Measurements from ENCODE around the gene ATXN7L1.
A peak's percentile ranks its signal among the peaks of the same experiment; 100 is the strongest.

Gene ATXN7L1

GRCh38 chr7:105839266-105839665 is 37.1 kb downstream of the ATXN7L1 start:
- H3K27ac ChIP-seq (ENCODE audit: low read depth, low read length), result no peak overlapping the region
- H3K79me2 ChIP-seq (ENCODE audit: control insufficient read depth, insufficient read depth, low read length, unreplicated experiment), result no peaks in the 10 kb centered on the region
- no peaks in the 10 kb centered on the region for H3K27me3 ChIP-seq (ENCODE audit: insufficient read depth, low read length)
- peaks cover 6% of the 10 kb centered on the region; the same call in 1 of the 2 replicates for H3K36me3 ChIP-seq (ENCODE audit: insufficient read depth, low read length)
- H3K4me3 ChIP-seq (ENCODE audit: low read depth, low read length), result no peak overlapping the region
- H2AFZ ChIP-seq (ENCODE audit: low read length, unreplicated experiment), result no peak overlapping the region
- peaks cover 12% of the 10 kb centered on the region for H3K4me1 ChIP-seq (ENCODE audit: control insufficient read depth, insufficient read depth, low read length, unreplicated experiment)

GRCh38 chr7:105838627-105839231 is 37.7 kb downstream of the ATXN7L1 start:
- Histone ChIP-seq H3K27me3 (ENCODE audit: insufficient read depth, low read length) (no peaks in the 10 kb centered on the region), H3K4me3 (ENCODE audit: low read depth, low read length) (no peak overlapping the region), H2AFZ (ENCODE audit: low read length, unreplicated experiment) (no peak overlapping the region), H3K36me3 (ENCODE audit: insufficient read depth, low read length) (peaks cover under 1% of the 10 kb centered on the region; the same call in 1 of the 2 replicates), H3K27ac (ENCODE audit: low read depth, low read length) (no peak overlapping the region), H3K79me2 (ENCODE audit: control insufficient read depth, insufficient read depth, low read length, unreplicated experiment) (no peaks in the 10 kb centered on the region), H3K4me1 (ENCODE audit: control insufficient read depth, insufficient read depth, low read length, unreplicated experiment) (peaks cover 12% of the 10 kb centered on the region)

DNA sequence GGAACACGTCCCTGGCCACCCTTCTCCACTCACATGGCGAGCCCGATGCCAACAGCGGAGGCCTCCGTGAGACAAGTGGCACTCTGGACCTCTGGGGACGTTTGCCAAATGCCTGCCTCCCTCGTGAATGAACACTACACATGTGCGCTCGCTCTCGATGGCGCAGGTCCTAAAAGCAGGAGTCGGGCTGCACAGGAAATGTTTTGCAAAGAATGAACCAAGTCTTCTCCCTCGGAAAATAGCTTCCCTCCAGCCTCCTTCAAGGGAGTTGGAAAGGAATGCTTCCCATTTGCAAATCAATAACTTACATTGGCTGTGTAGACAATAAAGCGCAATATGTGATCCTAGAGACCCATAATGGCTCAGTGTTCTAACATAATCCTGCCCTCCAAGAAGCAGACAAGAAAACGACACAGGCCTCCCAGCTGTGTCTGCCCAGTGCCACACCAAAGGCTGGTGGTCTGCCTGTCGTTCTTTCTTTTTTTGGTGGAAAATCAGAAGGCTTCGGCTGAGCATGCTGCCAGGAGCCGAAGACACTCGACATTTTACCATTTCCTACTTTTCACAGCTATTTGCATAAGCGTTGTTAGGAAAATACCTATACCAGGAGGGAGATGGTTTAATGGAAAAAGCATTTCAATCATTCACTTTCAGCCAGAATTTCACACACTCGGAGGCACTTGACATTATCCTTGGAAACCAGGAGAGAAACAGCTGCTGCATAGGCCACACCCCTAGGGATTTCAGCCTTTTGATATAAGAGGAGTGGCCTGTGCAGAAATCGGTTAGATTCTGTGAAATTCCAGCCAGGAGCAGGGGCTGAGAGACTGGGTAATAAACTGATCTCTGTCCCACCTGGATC is 38.4 kb downstream of the ATXN7L1 start:
- H3K4me3 ChIP-seq (ENCODE audit: low read depth, low read length), result no peak overlapping the region
- no peaks in the 10 kb centered on the region for H3K79me2 ChIP-seq (ENCODE audit: control insufficient read depth, insufficient read depth, low read length, unreplicated experiment)
- H2AFZ ChIP-seq (ENCODE audit: low read length, unreplicated experiment), result no peak overlapping the region
- H3K27ac ChIP-seq (ENCODE audit: low read depth, low read length), result no peak overlapping the region
- H3K27me3 ChIP-seq (ENCODE audit: insufficient read depth, low read length), result no peaks in the 10 kb centered on the region
- peaks cover 12% of the 10 kb centered on the region for H3K4me1 ChIP-seq (ENCODE audit: control insufficient read depth, insufficient read depth, low read length, unreplicated experiment)
- no peaks in the 10 kb centered on the region for H3K36me3 ChIP-seq (ENCODE audit: insufficient read depth, low read length)

DNA sequence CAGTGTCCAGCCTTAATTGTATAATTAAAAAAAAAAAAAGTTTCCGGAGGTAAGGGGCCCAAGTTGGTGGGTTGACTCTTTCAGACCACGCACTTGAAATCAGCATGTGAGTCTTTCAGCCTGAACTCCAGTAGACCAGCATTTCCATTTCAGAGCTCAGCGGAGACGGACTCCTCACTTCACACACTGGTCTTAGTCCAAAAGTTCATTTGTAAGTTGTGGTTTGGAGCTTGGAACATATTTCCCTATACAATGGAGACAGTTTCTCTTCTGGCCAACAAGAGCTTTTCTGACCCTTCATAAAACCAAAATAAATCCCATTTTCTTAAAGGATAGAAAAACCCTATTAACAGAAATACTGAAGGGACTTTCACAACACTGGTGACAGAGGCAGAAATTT is 41.0 kb downstream of the ATXN7L1 start:
- Histone ChIP-seq H3K36me3 (ENCODE audit: insufficient read depth, low read length) (no peaks in the 10 kb centered on the region), H3K79me2 (ENCODE audit: control insufficient read depth, insufficient read depth, low read length, unreplicated experiment) (no peaks in the 10 kb centered on the region), H2AFZ (ENCODE audit: low read length, unreplicated experiment) (no peak overlapping the region), H3K4me3 (ENCODE audit: low read depth, low read length) (no peak overlapping the region), H3K27me3 (ENCODE audit: insufficient read depth, low read length) (no peaks in the 10 kb centered on the region), H3K27ac (ENCODE audit: low read depth, low read length) (no peak overlapping the region), H3K4me1 (ENCODE audit: control insufficient read depth, insufficient read depth, low read length, unreplicated experiment) (peaks cover 35% of the 10 kb centered on the region)

- H3K4me1 ChIP-seq (ENCODE audit: control insufficient read depth, insufficient read depth, low read length, unreplicated experiment), result peaks cover 46% of the 10 kb centered on the region
- H3K4me3 ChIP-seq (ENCODE audit: low read depth, low read length), result no peak overlapping the region
- H2AFZ ChIP-seq (ENCODE audit: low read length, unreplicated experiment), result no peak overlapping the region
- H3K27ac ChIP-seq (ENCODE audit: low read depth, low read length), result peak overlapping the region; percentile 85
- no peaks in the 10 kb centered on the region for H3K36me3 ChIP-seq (ENCODE audit: insufficient read depth, low read length)
- H3K27me3 ChIP-seq (ENCODE audit: insufficient read depth, low read length), result no peaks in the 10 kb centered on the region
- H3K79me2 ChIP-seq (ENCODE audit: control insufficient read depth, insufficient read depth, low read length, unreplicated experiment), result peaks cover 2% of the 10 kb centered on the region
These were observed 44.4 kb downstream of the ATXN7L1 start for GRCh38 chr7:105831824-105832535.

DNA sequence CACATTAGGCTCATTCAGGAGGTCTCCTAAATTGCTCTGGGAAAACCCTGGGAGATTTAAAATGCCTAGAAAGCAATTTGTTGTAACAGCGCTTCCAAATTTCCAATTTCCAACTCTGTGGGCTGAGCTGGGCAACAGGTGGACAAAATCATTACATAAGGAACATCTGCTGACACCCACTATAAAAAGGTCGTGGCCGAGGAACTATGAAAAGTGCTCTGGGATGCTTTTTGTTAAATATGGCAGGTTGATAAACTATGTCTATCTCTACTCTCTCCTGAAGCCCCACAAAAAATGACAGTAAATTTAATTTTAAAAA is 45.1 kb downstream of the ATXN7L1 start:
- H3K4me1 ChIP-seq (ENCODE audit: control insufficient read depth, insufficient read depth, low read length, unreplicated experiment), result peaks cover 53% of the 10 kb centered on the region
- no peaks in the 10 kb centered on the region for H3K36me3 ChIP-seq (ENCODE audit: insufficient read depth, low read length)
- peak overlapping the region; percentile 85 for H3K27ac ChIP-seq (ENCODE audit: low read depth, low read length)
- H3K79me2 ChIP-seq (ENCODE audit: control insufficient read depth, insufficient read depth, low read length, unreplicated experiment), result peaks cover 4% of the 10 kb centered on the region
- H3K27me3 ChIP-seq (ENCODE audit: insufficient read depth, low read length), result no peaks in the 10 kb centered on the region
- no peak overlapping the region for H2AFZ ChIP-seq (ENCODE audit: low read length, unreplicated experiment)
- no peak overlapping the region for H3K4me3 ChIP-seq (ENCODE audit: low read depth, low read length)

GRCh38 chr7:105830405-105831301 is 45.7 kb downstream of the ATXN7L1 start:
- Histone ChIP-seq H3K27me3 (ENCODE audit: insufficient read depth, low read length) (no peaks in the 10 kb centered on the region), H3K36me3 (ENCODE audit: insufficient read depth, low read length) (no peaks in the 10 kb centered on the region), H2AFZ (ENCODE audit: low read length, unreplicated experiment) (no peak overlapping the region), H3K79me2 (ENCODE audit: control insufficient read depth, insufficient read depth, low read length, unreplicated experiment) (peaks cover 4% of the 10 kb centered on the region), H3K4me3 (ENCODE audit: low read depth, low read length) (peak overlapping the region; percentile 42; the same call in 1 of the 2 replicates), H3K4me1 (ENCODE audit: control insufficient read depth, insufficient read depth, low read length, unreplicated experiment) (peaks cover 59% of the 10 kb centered on the region), H3K27ac (ENCODE audit: low read depth, low read length) (peak overlapping the region; percentile 95)

DNA sequence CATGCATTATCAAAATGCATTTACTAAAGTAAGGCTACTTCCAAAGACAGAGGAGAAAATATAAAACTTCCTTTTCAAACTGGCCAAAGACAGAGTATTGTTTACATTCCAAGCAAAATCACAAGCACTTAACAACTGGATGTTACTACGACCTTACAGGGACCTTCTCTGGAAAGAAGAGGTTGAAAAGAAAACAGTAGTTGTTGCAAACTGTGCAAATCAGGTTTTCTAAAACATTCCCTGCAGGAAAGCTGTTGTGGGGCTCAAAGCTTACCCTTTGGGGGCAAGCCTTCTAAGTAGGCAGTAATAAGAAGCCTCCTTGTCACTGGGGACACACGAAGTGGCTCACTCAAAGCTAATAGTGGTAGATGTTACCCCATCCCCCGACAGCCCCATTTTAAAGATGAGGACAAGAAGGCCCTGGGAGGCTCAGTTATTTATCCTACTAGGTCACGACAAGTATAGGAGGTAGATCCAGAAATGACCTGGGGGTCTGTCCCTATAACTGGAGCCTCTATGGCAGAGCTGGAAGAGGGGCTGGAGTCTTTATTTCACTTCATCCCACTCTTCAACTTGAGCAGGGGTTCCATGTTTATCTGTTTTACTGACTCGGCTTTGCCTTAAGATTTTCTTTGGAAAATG is 46.6 kb downstream of the ATXN7L1 start:
- Histone ChIP-seq H3K4me1 (ENCODE audit: control insufficient read depth, insufficient read depth, low read length, unreplicated experiment) (peaks cover 64% of the 10 kb centered on the region), H3K27ac (ENCODE audit: low read depth, low read length) (peak overlapping the region; percentile 95), H2AFZ (ENCODE audit: low read length, unreplicated experiment) (peak overlapping the region; percentile 39)

DNA sequence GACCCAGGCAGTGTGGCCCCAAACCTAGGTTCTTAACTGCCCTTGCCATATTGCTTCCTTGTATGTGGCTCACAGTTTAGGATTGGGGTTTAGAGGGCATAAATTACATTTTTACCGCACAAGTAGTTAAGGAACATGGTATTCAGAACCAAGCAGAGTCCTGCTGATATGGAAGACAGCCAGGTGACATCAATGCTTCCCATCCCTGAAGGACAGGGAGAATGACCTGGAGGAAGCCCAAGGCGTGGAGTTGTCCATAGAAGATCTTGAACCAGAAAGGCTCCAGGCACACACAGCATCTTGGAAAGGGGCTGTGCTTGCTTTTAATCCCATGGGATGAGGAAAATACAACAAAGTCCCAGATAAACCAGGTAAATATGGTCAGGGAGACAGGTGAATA is 48.3 kb downstream of the ATXN7L1 start:
- Histone ChIP-seq H3K27ac (ENCODE audit: low read depth, low read length) (no peak overlapping the region), H3K4me1 (ENCODE audit: control insufficient read depth, insufficient read depth, low read length, unreplicated experiment) (peaks cover 64% of the 10 kb centered on the region), H3K4me3 (ENCODE audit: low read depth, low read length) (no peak overlapping the region), H3K36me3 (ENCODE audit: insufficient read depth, low read length) (no peaks in the 10 kb centered on the region), H3K27me3 (ENCODE audit: insufficient read depth, low read length) (no peaks in the 10 kb centered on the region), H3K79me2 (ENCODE audit: control insufficient read depth, insufficient read depth, low read length, unreplicated experiment) (peaks cover 4% of the 10 kb centered on the region), H2AFZ (ENCODE audit: low read length, unreplicated experiment) (no peak overlapping the region)

More for the DNA sequence above, 46.6 kb downstream of the ATXN7L1 start:
- no peaks in the 10 kb centered on the region for H3K27me3 ChIP-seq (ENCODE audit: insufficient read depth, low read length)
- peak overlapping the region; percentile 42; the same call in 1 of the 2 replicates for H3K4me3 ChIP-seq (ENCODE audit: low read depth, low read length)
- no peaks in the 10 kb centered on the region for H3K36me3 ChIP-seq (ENCODE audit: insufficient read depth, low read length)
- peaks cover 4% of the 10 kb centered on the region for H3K79me2 ChIP-seq (ENCODE audit: control insufficient read depth, insufficient read depth, low read length, unreplicated experiment)

Measured in ACC112 (cell line).